Adrenal gland (tissue), 5 donors: ENCODE measurements around the gene TMEM120B.

Experiments
- POLR2A ChIP-seq, 2 donors: fragments of 450-650 bp; IDR thresholded peaks; one replicate each; pipeline ENCODE4 v1.6.1; 2017; ENCODE audit warnings: antibody characterized with exemption in 2 of 2, mild to moderate bottlenecking in 2 of 2, moderate library complexity in 1 of 2
- TF ChIP-seq, protein P1 (sequence below), 6 experiments: fragments of 450-650 bp in 4 of 6; fragments of 200-600 bp in 2 of 6; sonication (generic) in 1 of 6; IDR thresholded peaks; 1 replicate in 5 of 6; 2 replicates in 1 of 6; pipeline versions ENCODE4 v1.5.1 to v1.8.0; 2016 to 2021; ENCODE audit warnings: antibody characterized with exemption in 6 of 6, mild to moderate bottlenecking in 2 of 6, moderate library complexity in 1 of 6
- donor health status: DM: no; HTN: no; CAD: no.

DNA sequence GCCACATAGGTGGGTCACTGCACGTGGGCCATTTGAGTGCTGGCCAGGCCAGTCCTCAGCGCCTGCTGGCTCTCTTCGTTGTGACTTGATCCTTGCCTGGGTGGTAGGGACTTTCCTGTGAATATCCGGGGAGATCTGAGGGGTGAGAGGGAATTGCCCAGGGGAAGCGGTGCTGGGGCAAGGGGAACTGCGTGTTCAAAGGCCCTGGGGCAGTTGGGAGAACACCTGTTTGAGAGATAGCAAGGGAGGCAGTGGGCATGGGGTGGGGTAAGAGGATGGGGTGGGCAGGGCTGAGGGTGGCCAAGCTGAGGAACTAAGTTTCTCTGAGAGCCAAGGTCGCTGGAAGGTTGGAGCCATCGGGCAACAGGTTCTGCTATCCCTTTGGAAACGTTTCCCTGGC, 116.3 kb downstream of the TMEM120B start:
- no peak for TF ChIP-seq POLR2A (IDR thresholded peaks at IDR 0.05)
- TF ChIP-seq, protein P1, sequence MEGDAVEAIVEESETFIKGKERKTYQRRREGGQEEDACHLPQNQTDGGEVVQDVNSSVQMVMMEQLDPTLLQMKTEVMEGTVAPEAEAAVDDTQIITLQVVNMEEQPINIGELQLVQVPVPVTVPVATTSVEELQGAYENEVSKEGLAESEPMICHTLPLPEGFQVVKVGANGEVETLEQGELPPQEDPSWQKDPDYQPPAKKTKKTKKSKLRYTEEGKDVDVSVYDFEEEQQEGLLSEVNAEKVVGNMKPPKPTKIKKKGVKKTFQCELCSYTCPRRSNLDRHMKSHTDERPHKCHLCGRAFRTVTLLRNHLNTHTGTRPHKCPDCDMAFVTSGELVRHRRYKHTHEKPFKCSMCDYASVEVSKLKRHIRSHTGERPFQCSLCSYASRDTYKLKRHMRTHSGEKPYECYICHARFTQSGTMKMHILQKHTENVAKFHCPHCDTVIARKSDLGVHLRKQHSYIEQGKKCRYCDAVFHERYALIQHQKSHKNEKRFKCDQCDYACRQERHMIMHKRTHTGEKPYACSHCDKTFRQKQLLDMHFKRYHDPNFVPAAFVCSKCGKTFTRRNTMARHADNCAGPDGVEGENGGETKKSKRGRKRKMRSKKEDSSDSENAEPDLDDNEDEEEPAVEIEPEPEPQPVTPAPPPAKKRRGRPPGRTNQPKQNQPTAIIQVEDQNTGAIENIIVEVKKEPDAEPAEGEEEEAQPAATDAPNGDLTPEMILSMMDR (IDR thresholded peaks at IDR 0.05): no peak
